ENCODE results near the gene MYO1C.

MYO1C gene, protein sequence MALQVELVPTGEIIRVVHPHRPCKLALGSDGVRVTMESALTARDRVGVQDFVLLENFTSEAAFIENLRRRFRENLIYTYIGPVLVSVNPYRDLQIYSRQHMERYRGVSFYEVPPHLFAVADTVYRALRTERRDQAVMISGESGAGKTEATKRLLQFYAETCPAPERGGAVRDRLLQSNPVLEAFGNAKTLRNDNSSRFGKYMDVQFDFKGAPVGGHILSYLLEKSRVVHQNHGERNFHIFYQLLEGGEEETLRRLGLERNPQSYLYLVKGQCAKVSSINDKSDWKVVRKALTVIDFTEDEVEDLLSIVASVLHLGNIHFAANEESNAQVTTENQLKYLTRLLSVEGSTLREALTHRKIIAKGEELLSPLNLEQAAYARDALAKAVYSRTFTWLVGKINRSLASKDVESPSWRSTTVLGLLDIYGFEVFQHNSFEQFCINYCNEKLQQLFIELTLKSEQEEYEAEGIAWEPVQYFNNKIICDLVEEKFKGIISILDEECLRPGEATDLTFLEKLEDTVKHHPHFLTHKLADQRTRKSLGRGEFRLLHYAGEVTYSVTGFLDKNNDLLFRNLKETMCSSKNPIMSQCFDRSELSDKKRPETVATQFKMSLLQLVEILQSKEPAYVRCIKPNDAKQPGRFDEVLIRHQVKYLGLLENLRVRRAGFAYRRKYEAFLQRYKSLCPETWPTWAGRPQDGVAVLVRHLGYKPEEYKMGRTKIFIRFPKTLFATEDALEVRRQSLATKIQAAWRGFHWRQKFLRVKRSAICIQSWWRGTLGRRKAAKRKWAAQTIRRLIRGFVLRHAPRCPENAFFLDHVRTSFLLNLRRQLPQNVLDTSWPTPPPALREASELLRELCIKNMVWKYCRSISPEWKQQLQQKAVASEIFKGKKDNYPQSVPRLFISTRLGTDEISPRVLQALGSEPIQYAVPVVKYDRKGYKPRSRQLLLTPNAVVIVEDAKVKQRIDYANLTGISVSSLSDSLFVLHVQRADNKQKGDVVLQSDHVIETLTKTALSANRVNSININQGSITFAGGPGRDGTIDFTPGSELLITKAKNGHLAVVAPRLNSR

DNA sequence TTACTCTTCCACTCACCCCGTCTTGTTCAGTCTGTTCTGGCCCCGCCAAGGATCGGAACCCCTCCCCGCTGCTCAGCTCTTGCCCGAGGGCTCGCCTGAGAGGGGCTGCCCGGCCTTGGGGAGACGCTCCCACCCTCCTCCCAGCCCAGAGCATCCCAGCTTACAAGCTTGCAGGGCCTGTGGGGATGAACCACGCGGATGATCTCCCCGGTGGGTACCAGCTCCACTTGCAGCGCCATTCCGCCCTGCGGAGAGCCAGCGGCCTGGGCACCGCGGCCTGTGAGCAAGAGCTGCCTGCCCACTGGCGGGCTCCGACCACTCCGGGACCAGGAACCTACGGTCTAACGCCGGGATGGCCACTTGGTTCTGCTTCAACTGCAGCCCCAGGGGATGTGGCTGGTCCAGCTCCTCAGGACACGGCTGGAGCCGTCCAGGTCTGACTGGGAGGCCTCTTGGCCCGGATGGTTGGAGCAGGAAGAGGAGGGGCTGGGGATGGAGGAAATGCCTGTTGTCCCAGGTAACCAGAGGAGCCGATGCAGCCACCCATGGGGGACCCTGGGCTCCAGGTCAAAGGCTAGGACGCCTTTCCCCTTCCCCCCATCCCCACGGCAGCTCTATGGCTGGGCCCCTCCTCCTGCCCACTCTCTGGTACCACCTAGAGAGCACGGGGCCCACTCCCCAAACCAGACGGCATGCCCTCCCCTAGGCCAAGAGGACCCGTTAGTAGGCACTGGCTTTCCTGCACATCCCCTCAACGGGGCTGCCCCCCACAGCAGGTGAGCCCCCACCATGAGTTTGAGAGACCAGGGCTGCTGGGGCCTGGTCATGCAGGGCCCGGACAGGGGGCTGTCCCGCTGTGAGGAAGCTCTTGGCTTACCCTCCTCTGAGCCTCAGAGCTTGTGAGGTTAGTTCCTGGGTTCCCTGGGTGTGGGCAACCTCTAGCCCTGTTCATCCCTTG lies at the start of gene MYO1C:
Gene MYO1C (minus strand): TSS at position 438 of the 958 bp plus-strand sequence. CDS start 199 bp downstream, at position 239.
- no peak for DNase-seq

DNA sequence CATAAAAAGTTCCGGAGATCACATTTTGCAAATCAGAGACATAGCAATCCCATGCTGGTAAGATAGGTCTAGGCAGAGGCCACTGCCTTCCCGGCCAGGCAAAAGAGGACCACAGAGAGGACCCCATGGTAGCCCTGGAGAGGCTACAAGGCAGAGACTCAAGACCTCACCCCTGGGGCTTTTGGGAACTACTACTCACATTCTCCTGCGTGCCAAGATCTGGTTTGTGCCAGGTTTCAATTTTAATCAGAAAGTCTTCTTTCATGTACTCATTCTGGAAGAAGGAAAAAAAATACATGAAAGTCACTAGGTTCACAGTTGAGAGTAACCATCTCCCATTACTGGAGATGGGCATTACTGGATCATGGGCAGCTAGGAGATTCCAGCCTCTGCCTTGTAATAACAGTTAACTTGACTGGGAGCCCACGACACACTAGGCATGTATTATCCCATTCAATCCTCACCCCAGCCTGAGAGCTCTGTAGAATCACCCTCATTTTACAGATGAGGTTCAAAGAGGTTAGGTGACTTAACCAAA lies 49.0 kb upstream of the MYO1C start:
- DNase-seq = no peak

DNA sequence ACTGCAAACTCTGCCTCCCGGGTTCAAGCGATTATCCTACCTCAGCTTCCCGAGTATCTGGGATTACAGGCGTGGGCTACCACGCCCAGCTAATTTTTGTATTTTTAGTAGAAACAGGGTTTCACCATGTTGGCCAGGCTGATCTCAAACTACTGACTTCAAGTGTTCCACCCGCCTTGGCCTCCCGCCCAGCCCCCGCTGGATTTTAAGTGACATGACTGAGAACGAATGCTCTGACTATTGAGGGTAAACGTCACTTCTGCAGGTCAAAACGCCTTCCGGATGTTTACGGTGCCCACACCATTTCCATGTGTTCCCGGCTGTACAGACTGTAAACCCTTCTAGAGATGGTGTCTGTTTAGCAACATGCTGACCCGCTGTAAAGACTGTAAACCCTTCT lies 47.3 kb upstream of the MYO1C start:
- no peak for DNase-seq

DNA sequence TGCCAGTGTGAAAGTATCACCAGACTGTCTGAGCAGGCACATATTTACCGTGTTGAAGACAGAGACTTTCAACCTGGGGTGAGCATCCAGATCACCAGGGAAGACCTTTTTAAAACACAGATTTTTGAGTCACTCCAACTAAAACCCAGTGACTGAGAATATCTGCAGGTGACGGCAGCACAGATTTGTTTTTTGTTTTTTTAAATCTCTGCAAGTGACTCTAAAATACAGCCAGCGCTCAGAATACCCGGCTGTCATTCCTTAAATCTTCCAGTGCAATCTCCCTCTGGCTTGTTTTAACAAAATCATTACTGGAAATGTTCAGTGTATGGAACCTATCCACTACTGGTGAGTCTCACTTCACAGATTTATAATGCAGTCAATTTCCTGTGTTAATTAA lies 43.3 kb upstream of the MYO1C start:
- DNase-seq = no peak

DNA sequence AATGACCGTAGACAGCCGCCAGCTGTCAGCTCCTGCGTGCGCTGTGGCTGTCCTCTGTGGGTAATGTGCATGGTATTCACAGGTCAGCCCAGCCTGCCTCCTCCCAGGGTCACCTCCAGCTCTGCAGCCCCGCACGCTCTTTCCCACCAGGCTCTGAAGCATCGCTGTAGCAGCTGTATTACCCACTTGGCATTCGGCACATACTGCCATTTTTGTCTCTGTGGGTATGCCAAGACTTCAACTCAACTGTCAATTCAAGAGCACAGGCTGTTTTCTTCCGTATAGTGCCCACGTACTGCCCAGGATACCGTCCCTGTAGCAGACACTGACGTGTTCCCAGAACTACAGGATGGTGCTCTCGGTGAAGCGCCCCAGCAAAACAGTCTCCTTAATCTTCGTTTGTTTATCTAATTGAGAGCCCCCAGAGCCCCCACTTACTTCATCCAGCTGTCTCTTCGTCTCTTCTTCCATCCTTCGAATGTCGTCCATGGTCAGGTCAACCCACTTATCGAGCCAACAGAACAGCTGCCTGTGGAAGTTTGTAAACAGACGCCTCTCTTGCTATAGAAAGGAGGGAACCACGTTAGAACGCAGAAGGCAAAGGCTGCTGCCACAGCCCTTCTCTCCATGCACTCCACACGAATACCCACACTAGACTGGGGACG lies 41.3 kb upstream of the MYO1C start:
- no peak for DNase-seq

DNA sequence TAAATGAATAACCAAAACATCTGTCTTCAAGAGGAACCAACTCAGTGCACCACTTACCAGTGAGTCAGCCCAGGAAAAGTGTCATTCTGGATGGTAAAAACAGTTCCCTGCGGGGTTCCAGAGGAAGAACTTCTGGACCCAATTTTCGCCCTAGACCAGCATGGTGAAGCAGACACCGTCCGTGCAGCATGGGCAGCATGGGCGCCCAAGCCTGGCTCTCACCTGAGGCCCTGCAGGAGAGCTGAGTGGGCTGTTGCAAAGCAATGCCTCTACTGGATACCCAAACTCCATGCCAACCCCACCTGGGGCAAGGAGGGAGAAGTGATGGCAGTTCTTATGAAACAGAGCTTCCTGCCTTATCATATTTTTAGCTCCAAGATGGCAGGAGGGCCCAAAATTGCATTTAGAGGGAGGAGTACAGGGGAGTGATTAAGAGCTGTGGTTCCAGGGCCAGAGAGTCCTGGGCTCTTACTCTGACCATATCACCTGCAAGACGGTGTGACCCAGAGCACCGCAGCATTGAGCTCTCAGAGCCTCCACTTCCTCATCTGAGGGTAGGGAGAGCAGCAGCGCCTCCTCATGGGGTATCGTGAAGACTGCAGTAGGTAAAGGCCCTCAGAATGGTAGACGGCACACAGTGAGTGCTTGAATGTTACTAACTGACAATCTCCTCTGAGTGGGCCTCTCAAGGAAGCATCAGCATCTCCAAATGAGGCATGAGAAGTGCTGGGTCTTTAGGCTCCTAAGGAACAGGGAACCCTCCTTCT lies 40.5 kb upstream of the MYO1C start:
- DNase-seq = peak; percentile 75

DNA sequence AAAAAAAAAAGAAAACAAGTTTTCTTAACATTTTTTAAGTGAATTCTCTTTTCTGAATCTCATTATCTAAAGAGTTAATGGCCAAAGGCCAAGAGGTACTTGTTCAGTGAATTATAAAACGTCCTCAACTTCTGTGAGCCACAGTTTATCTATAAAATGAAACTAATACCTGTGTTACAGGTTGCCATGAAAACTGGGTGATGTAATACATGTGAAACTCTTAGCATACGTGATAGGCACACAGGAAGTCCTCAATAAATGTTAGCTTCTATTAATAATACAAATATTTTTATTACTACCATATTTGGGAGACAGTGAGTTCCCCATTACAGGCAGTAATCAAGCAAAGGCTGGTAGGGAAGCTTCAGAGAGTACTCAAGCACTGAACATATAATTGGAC lies 37.4 kb upstream of the MYO1C start:
- DNase-seq = no peak

DNA sequence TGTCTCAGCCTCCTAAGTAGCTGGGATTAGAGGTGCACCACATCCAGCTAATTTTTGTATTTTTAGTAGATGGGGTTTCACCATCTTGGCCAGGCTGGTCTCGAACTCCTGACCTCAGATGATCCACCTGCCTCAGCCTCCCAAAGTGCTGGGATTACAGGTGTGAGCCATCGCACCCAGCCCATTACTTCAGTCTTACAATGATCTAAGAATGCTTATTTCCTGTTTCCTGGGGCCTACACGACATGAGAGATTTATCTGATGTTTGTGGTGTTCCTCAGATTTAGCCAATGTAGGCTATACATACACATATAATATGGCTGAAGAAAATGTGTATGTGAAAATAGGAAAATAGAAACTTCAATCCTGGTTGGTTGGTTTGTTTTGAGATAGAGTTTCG lies 34.4 kb upstream of the MYO1C start:
- DNase-seq = peak; percentile 47

DNA sequence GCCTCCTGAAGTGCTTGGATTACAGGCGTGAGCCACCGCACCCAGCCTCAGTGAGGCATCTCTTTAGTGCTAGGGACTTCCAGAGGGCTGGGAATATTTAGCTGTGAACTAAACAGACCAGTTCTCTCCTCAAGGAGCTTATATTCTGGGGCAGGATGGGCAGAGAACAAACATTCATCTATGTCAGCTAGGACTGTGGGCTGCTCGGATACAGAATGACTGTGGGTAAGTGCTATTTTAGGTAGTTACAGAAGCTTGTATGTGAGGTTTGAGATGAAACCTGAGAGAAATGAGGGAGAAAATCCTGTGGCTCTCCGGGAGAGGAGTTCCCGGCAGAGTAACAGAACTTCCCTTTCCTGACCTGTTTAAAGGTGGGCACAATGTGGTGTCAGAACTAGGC lies 30.1 kb upstream of the MYO1C start:
- no peak for DNase-seq

DNA sequence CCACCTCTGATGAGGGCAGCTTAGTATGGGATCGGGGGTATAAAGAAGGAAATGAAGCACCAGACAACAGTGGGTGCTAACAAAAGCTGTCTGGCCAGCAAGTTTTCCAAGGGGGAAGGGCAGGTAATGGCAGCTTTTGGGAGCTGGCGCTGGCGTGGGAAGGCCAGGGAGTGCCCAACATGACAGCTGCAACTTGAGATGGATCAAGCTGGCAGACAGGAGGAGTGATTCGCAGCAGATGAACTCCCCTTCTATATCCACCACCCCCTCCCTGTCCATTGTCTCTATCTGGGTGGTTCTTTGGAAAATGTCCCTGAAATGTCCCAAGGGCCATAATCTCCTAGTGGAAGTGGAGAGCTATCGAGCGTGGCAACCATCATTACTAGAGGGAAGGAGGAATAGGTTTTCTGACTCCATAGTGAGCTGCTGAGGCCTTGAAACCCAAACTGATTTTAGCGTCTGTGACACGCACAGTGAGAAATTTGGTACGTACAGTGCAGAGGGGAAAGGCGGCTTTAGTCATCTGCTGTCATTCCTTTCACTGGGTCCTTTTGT lies 28.7 kb upstream of the MYO1C start:
- no peak for DNase-seq

DNA sequence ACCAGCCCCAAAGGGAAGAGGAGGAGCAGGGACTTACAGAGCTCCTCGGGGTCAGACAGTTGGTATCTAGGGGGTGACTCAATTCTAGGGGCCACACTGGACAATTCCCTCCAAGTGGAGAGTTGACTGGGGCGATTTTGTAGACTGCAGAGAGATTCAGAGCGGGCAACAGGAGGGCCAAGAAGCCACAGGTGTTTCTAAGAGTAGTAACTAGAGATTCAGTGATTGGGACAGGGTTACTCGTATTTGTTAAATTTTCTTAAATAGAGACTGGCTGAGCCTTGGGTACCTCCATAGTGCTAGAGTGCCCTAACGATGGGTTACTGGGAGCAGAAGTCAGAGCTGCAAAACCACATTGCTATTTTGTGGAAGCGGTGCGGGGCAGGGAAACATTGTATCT lies 27.2 kb upstream of the MYO1C start:
- DNase-seq = no peak

DNA sequence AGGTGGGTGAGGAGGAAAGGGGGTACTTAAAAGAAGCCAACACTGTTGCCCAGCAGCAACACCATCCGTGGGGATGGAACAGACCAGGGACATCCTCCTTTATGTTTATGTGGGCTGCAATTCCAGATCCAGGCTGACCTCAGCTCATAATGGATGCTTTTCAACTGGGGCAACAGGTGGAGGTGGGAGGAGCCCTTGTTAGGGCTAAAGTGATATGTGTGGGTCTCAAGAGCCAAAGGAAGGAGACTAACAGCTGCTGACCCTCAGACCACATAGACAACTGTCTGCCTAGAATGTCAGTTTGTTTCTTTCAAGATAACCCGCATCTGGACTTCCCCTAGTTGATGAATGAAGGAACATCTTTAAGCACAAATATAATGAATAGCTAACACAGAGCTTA lies 25.9 kb upstream of the MYO1C start:
- DNase-seq = no peak

DNA sequence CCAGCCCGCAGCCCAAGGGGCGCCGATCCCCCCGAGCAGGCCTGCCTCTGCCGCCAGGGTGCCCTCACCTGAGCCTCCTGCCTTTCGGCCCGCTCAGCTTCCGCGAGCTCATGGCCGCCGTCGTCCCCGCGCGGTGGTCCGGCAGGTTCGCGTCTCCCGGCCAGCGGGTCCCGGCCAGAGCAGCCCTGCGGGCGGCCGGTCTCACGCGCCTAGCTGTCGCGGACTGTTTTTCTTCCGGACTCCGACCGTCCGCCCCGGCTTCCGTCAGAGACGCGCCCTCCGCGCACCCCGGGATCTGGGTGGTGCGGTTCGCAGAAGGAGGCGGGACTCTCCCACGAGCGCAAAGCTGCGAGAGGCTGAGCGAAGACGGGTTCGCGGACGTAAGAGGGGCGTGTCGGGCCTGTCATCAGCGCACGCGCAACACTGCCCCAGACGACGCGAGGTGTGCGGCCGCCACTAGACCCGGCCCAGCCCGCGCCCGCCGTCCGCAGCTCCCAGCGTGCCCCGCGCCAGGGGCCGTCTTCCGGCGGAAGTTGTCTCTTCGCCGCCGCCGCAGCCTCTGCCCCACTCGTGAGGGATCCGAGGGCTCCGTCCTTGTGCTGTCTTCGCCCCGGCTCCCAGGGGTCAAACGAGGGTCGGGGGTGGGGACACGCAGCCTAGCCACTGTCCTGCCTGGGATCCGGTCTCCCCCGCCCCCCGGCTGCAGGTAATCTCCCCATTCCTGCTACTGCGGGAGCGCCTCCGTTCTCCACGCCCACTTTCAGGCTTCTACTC lies 24.1 kb upstream of the MYO1C start, which contains the start of gene INPP5K:
Gene INPP5K (minus strand): TSS at position 225 of the 774 bp plus-strand sequence. CDS start 113 bp downstream, at position 112.
- peak; percentile 99 for DNase-seq

DNA sequence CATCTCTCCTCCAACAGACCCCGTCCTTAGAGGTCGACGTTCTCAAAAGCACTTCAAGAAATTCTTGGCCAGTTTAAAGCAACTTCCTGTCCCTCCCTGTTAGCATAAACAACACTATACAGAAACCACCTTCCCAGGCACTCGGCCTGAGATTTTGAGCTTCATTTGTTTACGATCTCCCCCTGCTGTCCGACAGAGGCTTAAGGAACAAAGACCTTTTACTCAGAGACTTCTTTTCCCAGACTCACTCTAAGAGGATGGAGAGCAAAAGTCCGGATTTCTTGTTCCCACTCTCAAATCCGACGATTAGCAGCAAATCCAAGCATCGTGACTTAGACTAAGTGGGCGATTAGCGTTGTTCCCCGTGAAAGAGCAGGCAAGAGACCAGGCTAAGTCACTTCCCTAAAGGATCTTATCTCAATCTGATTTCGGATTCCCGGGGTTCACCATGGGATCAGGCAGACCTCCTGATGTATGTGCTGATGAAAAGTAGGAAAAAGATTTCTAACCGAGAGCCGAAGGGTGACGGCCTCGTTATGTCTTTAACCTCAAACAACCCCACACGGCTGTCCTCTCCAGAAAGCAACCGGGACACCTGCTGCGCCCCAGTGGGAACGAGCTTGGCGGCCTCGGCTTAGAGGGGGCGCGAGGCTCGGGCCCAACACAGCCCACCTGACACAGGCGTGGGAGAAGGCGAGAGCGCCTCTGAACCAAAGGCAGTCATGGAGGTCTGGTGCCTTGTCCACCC lies 23.3 kb upstream of the MYO1C start:
- DNase-seq = peak; percentile 90

DNA sequence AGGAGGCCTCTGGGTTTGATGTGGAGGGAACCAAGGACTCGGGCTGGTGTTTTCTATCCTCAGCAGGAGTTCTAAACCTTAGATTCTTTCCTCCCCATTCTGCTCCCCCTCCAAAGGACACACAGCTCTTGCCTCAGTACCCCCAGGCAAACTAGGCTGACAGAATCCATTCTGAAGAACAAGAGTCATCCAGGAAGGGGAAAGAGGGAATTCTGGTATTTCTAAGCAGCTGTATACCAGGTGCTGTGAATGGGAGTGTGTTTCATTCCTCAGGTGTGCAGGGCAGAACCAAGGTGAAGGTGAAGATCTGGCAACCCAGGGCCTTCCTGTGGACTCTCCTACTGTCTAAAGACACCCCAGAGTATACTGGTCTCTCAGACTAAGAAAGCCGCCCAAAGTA lies 19.9 kb upstream of the MYO1C start:
- DNase-seq = no peak

DNA sequence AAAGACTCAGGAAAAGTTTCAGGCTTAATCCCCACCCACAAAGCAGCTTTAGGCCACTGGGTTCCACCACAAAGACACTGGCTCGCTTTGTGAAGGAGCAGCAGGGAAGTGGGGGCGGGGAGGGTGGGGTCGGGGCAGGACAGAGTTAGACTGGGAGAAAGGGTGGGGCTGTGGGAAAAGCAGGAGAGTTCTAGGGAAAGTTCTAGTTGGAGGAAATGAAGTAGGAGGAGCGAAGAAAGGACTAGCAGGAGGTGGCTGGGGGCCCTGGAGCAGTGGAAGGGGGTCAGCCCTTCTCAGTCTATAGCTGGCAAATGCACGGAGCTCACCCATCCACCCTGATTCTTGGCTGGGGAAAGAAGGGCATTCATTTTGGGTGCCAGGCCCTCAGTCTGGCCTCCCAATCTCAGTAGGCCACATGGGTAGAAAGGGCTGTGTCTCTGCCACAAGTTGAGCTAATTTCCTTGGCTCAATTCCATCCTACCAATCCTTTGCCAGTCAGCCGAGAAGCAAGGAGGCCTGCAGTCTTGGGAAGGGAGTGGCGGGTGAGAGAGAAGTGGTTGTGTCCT lies 19.4 kb upstream of the MYO1C start:
- DNase-seq = no peak

DNA sequence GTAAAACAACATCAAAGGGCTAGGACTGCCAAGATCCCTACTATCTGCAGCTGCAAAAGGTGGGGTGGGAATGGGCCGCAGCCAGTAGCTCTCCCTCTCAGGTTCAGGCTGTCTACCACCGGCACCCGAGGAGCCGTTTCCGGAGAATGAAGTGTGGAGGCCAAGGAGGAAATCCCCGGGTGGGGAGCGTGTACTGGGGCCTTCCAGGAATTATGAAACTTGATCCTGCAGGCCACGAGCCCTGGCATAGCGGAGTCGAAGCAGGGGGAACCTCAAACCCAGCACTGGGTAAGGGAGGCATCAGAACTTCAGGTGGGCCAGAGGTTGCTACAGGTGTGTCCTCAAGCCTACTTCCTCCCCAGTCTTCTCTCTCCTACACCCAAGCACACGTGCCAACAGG lies 18.8 kb upstream of the MYO1C start:
- DNase-seq = no peak

DNA sequence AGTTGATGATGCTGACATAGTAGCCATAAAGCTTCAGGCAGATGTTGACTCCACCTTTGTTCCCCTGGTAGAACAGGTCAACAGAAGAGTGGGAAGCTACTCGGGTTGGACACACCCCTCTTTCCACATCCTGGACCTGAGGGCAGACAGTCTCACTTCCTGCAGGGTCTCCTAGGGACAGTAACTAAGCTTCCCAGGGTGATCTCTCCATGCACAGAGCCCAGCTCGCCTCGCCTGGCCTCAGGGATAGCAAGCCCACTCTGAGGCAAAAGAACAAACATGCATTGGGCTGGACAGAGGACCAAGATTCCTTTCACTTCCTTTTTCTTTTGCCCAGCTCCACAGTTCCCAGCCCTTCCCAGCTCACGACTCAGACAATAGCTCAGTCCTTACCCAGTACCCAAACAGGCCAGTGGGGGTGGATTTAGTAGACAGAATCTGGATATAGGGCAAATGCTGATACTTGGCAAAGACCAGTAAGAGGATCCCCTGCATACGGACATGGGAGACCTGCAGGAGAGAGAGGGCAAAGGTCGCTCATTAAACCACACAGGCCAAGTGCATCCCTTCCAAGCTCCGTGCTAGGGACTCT lies 16.9 kb upstream of the MYO1C start:
- no peak for DNase-seq
